Activated CD4-positive, alpha-beta T cell treated with anti-CD3 and anti-CD28 coated beads, Interleukin-2, amount 10 ng/mL, durations not matched to agents 7 days and 5 days (primary cell): ENCODE results near the gene GALNT15. TPM values are rescaled to one million over a fixed set of nuclear protein-coding genes. Genes with fewer than 3 reads are reported as not detected.

Experiments
- CTCF ChIA-PET: fragments of 350-600 bp; sonication (Branson Sonifier 250); formaldehyde crosslinking; loops from one replicate; lab custom pipeline; 2021; ENCODE audit warnings: antibody characterized with exemption; lab: Charles Lee
- POLR2A ChIA-PET: fragments of 350-600 bp; sonication (Branson Sonifier 250); formaldehyde crosslinking; loops from one replicate; lab custom pipeline; 2021; ENCODE audit warnings: antibody characterized with exemption; lab: Charles Lee
- DNase-seq: peaks from one replicate; pipeline ENCODE4 v3.0.0-alpha.2; 2020
- H3K27ac Mint-ChIP-seq: one replicate; pipeline ENCODE4 v1.8.0; 2021; ENCODE audit warnings: mild to moderate bottlenecking, moderate library complexity, mixed read lengths
- H3K27me3 Mint-ChIP-seq: one replicate; pipeline ENCODE4 v1.8.0; 2021; ENCODE audit warnings: mixed read lengths
- H3K36me3 Mint-ChIP-seq: one replicate; pipeline ENCODE4 v1.8.0; 2021; ENCODE audit warnings: low read depth, mixed read lengths
- H3K4me1 Mint-ChIP-seq: one replicate; pipeline ENCODE4 v1.8.0; 2021; ENCODE audit warnings: mixed read lengths
- H3K4me3 Mint-ChIP-seq: one replicate; pipeline ENCODE4 v1.8.0; 2021; ENCODE audit warnings: mild to moderate bottlenecking, moderate library complexity, mixed read lengths
- H3K9me3 Mint-ChIP-seq: one replicate; pipeline ENCODE4 v1.8.0; 2021; ENCODE audit warnings: mixed read lengths
- total RNA-seq, 2 experiments: library from RNA; stranded (reverse); gene quantifications; one replicate each; pipeline ENCODE4 v1.2.3, GENCODE V29; 2021

The GALNT15 gene
- total RNA-seq, 2 experiments from 2014 or later, result not detected

GRCh38 chr3:16241225-16241624, 66.7 kb downstream of the GALNT15 start:
- CTCF ChIA-PET, result interaction anchor here (1.1 kb wide), 1 partner anchor 24 kb away, joined by 3 read pairs; the partner anchor contains the start of genes DPH3 and OXNAD1
- Mint-ChIP-seq H3K4me3 (no peak overlapping the region), H3K27me3 (no peaks in the 10 kb centered on the region), H3K27ac (no peak overlapping the region), H3K9me3 (no peaks in the 10 kb centered on the region), H3K36me3 (no peaks in the 10 kb centered on the region), H3K4me1 (peaks cover 22% of the 10 kb centered on the region)
- no peak for DNase-seq
- POLR2A ChIA-PET, result no interaction called here

GRCh38 chr3:16242177-16242576, 67.7 kb downstream of the GALNT15 start:
- peaks cover 27% of the 10 kb centered on the region for H3K4me1 Mint-ChIP-seq
- ChIA-PET CTCF (no interaction called here), POLR2A (no interaction called here)
- no peaks in the 10 kb centered on the region for H3K27me3 Mint-ChIP-seq
- H3K36me3 Mint-ChIP-seq, result no peaks in the 10 kb centered on the region
- no peaks in the 10 kb centered on the region for H3K9me3 Mint-ChIP-seq
- DNase-seq, result no peak
- H3K4me3 Mint-ChIP-seq, result no peak overlapping the region
- H3K27ac Mint-ChIP-seq, result no peak overlapping the region

- ChIA-PET POLR2A (no interaction called here), CTCF (interaction anchor here (0.6 to 1.5 kb wide), 7 partner anchors 24 to 864 kb away, joined by 3 to 4 read pairs (median 4); partner anchors contain the start of gene GALNT15)
- Mint-ChIP-seq H3K27me3 (no peaks in the 10 kb centered on the region), H3K9me3 (no peaks in the 10 kb centered on the region), H3K27ac (no peak overlapping the region), H3K36me3 (no peaks in the 10 kb centered on the region), H3K4me1 (peaks cover 35% of the 10 kb centered on the region), H3K4me3 (no peak overlapping the region)
- no peak for DNase-seq
Observed at GRCh38 chr3:16243706-16244490, 69.4 kb downstream of the GALNT15 start.

- H3K36me3 Mint-ChIP-seq, result no peaks in the 10 kb centered on the region
- no peak overlapping the region for H3K4me3 Mint-ChIP-seq
- no peaks in the 10 kb centered on the region for H3K9me3 Mint-ChIP-seq
- no peaks in the 10 kb centered on the region for H3K27me3 Mint-ChIP-seq
- no peak for DNase-seq
- peaks cover 25% of the 10 kb centered on the region for H3K4me1 Mint-ChIP-seq
- H3K27ac Mint-ChIP-seq, result no peak overlapping the region
- POLR2A ChIA-PET, result no interaction called here
- CTCF ChIA-PET, result no interaction called here
Observed at GRCh38 chr3:16245609-16246008, 71.1 kb downstream of the GALNT15 start.

- ChIA-PET POLR2A (no interaction called here), CTCF (interaction anchor here (0.6 to 1.3 kb wide), 13 partner anchors 12 to 1045 kb away, joined by 3 to 4 read pairs (median 3); no protein-coding TSS in a partner anchor)
- peak; percentile 87 for DNase-seq
- H3K9me3 Mint-ChIP-seq, result no peaks in the 10 kb centered on the region
- H3K4me1 Mint-ChIP-seq, result peaks cover 20% of the 10 kb centered on the region
- H3K4me3 Mint-ChIP-seq, result no peak overlapping the region
- no peaks in the 10 kb centered on the region for H3K27me3 Mint-ChIP-seq
- peak overlapping the region; percentile 22 for H3K27ac Mint-ChIP-seq
- H3K36me3 Mint-ChIP-seq, result no peaks in the 10 kb centered on the region
Observed at GRCh38 chr3:16247282-16248061, 73.0 kb downstream of the GALNT15 start.

- Mint-ChIP-seq H3K4me3 (no peak overlapping the region), H3K27ac (no peak overlapping the region), H3K36me3 (no peaks in the 10 kb centered on the region), H3K9me3 (no peaks in the 10 kb centered on the region), H3K27me3 (no peaks in the 10 kb centered on the region), H3K4me1 (peaks cover 20% of the 10 kb centered on the region)
- no peak for DNase-seq
- ChIA-PET CTCF (interaction anchor here (0.6 to 1.3 kb wide), 4 partner anchors 20 to 1046 kb away, joined by 3 to 4 read pairs (median 3); no protein-coding TSS in a partner anchor), POLR2A (no interaction called here)
Observed at GRCh38 chr3:16248556-16248955, 74.1 kb downstream of the GALNT15 start.

- Mint-ChIP-seq H3K27me3 (no peaks in the 10 kb centered on the region), H3K4me1 (peaks cover 16% of the 10 kb centered on the region), H3K4me3 (no peak overlapping the region), H3K36me3 (no peaks in the 10 kb centered on the region), H3K27ac (no peak overlapping the region), H3K9me3 (no peaks in the 10 kb centered on the region)
- POLR2A ChIA-PET, result no interaction called here
- CTCF ChIA-PET, result no interaction called here
- DNase-seq, result peak; percentile 24
Observed at GRCh38 chr3:16249336-16249735, 74.9 kb downstream of the GALNT15 start.

GRCh38 chr3:16249886-16250285, 75.4 kb downstream of the GALNT15 start:
- no peak overlapping the region for H3K4me3 Mint-ChIP-seq
- ChIA-PET CTCF (no interaction called here), POLR2A (no interaction called here)
- no peaks in the 10 kb centered on the region for H3K9me3 Mint-ChIP-seq
- H3K4me1 Mint-ChIP-seq, result peaks cover 22% of the 10 kb centered on the region
- DNase-seq, result no peak
- H3K27me3 Mint-ChIP-seq, result no peaks in the 10 kb centered on the region
- H3K27ac Mint-ChIP-seq, result no peak overlapping the region
- H3K36me3 Mint-ChIP-seq, result no peaks in the 10 kb centered on the region

- Mint-ChIP-seq H3K4me3 (no peak overlapping the region), H3K4me1 (peaks cover 29% of the 10 kb centered on the region), H3K9me3 (no peaks in the 10 kb centered on the region), H3K27me3 (no peaks in the 10 kb centered on the region), H3K36me3 (no peaks in the 10 kb centered on the region), H3K27ac (no peak overlapping the region)
- no peak for DNase-seq
- ChIA-PET POLR2A (no interaction called here), CTCF (interaction anchor here (0.7 to 0.8 kb wide), 3 partner anchors 14 to 241 kb away, joined by 4 to 6 read pairs (median 5); no protein-coding TSS in a partner anchor)
Observed at GRCh38 chr3:16251316-16252085, 77.0 kb downstream of the GALNT15 start.

- ChIA-PET CTCF (interaction anchor here (0.6 to 0.7 kb wide), 3 partner anchors 15 to 276 kb away, joined by 3 to 5 read pairs (median 4); no protein-coding TSS in a partner anchor), POLR2A (no interaction called here)
- no peak overlapping the region for H3K4me3 Mint-ChIP-seq
- DNase-seq, result no peak
- H3K27ac Mint-ChIP-seq, result no peak overlapping the region
- H3K27me3 Mint-ChIP-seq, result no peaks in the 10 kb centered on the region
- no peaks in the 10 kb centered on the region for H3K36me3 Mint-ChIP-seq
- no peaks in the 10 kb centered on the region for H3K9me3 Mint-ChIP-seq
- peaks cover 22% of the 10 kb centered on the region for H3K4me1 Mint-ChIP-seq
Observed at GRCh38 chr3:16252243-16252978, 77.9 kb downstream of the GALNT15 start.

- Mint-ChIP-seq H3K36me3 (no peaks in the 10 kb centered on the region), H3K9me3 (no peaks in the 10 kb centered on the region), H3K27me3 (no peaks in the 10 kb centered on the region), H3K4me1 (peaks cover 17% of the 10 kb centered on the region), H3K4me3 (no peak overlapping the region), H3K27ac (no peak overlapping the region)
- ChIA-PET CTCF (interaction anchor here (0.6 kb wide), 1 partner anchor 276 kb away, joined by 3 read pairs; no protein-coding TSS in a partner anchor), POLR2A (no interaction called here)
- no peak for DNase-seq
Observed at GRCh38 chr3:16252988-16253387, 78.5 kb downstream of the GALNT15 start.

GRCh38 chr3:16253601-16254000, 79.1 kb downstream of the GALNT15 start:
- ChIA-PET CTCF (interaction anchor here (1.2 to 2.3 kb wide), 3 partner anchors 11 to 66 kb away, joined by 3 to 8 read pairs (median 5); partner anchors contain the start of genes DPH3 and OXNAD1), POLR2A (no interaction called here)
- no peak overlapping the region for H3K27ac Mint-ChIP-seq

More at GRCh38 chr3:16253601-16254000, 79.1 kb downstream of the GALNT15 start:
- no peaks in the 10 kb centered on the region for H3K27me3 Mint-ChIP-seq
- no peak for DNase-seq
- no peak overlapping the region for H3K4me3 Mint-ChIP-seq
- H3K4me1 Mint-ChIP-seq, result peaks cover 16% of the 10 kb centered on the region
- H3K9me3 Mint-ChIP-seq, result no peaks in the 10 kb centered on the region
- no peaks in the 10 kb centered on the region for H3K36me3 Mint-ChIP-seq
